ENCODE data around the gene FSTL5.

The FSTL5 gene

DNA sequence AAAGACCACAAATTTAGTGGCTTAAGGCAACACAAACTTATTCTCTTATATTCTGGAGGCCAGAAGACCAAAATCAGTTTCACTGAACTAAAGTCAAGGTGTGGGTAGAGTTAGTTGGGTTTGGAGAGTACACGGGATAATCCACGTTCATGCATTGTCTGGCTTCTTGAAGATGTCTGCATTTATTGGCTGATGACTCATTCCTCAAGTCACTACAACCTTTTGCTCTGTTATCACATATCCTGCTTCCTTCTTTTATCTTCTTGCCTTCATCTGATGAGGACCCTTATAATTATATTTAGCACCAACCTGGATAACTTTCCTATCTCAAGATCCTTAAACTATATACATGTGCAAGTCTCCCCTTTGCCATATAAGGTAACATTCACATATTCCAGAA is 590.0 kb downstream of the FSTL5 start:
- DNase-seq = no peak

DNA sequence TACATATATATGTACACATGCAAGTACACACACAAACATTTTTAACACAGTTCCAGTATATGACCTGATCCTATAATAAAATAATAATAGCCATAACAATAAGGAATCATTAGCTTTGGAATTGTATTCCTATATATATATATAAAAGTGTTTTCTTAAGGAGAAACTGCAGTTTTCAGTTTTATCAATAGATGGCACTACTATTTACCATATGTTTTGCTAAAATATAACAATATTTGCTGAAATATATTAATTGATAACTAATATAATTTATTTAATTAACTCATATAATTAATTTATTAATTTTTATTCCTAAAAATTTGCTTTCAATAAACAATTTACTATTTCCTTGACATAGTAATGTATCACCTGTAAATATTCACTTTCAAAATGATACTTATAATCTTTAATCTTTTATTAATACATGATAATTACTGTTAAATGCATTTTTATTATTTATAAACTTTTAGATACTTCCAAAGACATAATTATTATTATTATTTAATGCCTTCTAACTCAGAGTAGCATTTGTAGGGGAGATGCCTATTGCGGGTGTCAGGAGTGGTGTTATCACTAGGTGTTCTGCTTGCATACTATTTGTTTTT is 599.5 kb downstream of the FSTL5 start:
- no peak for DNase-seq

DNA sequence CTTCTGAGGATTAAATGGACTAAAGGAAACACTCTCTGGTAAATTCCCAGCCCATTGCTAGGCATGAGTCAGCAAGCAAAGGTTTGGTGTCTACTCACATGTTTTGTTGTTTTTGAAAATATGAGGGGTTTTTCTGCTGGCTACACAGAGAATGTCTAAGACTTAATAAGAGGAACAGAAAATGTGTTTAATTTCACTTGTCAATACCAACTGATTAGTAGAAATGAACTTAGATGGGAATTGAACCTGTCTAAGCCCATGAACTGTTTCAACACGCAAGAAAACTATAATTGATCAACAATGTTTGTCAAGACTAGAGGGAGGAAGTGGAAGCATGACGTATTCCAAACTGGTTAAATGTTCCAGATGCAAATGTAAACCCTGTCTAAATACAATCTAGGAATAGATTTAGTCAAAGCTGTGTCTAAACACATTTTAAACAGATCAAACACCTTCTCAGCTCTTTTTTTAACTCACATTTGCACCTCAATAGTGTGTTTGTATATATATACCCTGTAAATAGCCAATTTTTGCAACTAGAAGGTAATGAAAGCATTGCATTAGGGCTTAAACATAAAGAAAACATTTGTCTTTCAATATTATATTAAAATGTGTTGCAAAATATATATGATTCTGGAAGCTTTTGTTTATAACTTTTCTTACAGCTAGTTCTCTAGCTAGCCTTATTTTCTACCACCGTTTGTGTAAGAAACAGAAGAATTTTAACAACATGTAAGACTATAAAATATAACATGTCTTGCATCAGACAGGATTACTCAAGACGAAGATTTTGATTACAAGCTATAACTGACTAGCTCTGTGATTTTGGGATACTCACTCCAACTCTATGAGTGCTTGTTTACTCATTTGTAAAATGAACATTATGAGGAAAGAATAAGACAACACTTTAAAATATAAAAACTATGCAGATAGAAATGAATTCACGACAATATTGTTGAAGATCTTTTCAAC is 607.8 kb downstream of the FSTL5 start:
- DNase-seq = no peak

DNA sequence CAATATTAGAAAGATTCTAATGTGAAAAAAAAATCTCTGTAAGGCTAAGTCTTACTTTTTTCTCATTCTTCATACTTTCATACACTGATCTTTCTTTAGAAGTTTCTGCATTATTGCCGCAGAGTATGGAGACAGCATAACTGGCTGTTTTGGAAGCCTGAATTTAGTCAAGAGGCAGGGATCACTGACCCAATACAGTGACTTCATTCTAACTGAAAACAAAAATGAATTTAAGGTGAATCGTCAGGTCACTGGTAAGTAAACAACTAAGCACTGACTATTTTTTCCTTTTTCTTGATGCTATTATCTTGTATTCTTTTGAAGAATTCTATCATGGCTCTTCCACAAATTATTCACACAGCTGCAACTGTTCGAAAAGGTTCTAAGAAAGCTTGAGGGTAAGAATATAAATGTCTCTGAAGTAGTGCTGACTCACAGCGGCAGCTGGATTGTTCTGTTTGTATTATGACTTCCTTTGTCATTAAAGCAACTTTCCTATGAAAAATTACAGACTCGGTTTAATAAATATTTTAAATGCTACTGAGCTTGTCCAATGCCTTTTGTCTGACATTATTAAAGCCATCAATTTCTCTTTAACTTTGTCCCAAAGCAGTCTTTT is 609.3 kb downstream of the FSTL5 start:
- no peak for DNase-seq

DNA sequence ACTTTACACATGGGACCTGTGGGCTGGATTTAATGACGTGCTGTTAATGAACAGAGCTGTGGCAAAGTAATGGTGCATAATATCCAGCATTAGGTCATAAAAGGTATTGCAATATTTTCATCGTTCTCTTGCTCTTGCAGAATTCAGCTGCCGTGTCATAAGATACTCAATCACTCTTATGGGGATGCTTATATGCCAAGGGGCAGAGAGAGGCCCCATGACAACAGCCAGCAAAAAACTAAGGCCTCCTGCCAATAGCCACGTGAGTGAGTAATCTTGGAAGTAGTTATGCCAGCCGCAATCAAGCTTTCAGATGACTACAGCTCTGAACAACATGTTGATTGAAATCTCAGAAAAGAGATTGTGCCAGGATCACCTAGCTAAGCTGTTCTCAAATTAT is 616.9 kb downstream of the FSTL5 start:
- DNase-seq = no peak

DNA sequence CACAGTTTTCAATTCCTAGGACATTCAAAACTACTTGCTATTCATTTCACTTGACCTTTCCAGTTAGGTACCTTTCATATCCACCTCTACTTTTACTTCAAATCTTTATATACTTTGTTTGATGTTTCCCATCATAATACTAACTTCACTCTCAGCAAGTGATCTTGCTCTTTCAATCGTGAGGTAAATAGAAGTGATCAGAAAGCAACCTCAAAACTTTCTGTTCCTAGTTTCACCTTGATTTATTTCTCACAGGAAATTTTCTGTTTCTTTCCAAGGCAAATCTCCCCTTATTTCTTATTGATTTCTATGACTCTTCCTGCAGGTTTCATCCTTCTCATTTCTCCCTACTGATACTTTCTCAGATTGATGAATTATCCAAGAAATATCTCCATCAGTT is 623.5 kb downstream of the FSTL5 start:
- no peak for DNase-seq

DNA sequence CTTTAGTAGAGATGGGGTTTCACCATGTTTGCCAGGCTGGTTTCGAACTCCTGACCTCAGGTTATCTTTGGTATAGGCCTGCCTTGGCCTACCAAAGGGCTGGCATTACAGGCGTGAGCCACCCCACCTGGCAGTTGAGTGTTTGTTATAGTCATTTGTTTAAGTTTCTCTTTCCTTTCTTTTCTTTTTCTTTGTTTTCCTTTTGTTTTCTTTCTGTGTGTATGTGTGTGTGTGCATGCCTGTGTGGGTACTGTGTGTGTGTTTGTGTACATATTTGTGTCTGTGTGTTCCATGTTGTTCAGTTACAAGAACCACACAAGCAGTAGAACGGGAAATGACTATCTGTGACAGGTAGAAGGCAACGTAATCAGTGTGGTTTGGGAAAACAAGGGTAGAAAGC is 624.9 kb downstream of the FSTL5 start:
- no peak for DNase-seq

DNA sequence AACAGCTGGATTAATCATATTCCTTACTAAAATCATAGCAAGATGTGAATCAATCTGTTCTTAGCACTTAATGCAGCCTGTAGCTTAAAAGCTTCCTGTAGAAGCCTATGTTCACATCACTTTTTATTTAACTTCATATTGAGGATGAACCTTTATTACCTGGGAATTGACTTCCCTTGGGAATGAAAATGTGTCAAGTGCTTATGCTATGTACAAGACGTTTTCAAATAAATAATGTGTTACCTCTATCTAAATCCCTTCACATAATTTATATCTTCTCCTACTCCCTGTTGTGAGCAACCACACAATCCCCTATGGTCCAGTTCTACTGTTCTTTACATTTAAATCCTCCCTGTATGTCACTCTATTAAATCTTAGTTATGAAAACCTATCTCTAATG is 633.1 kb downstream of the FSTL5 start:
- no peak for DNase-seq

DNA sequence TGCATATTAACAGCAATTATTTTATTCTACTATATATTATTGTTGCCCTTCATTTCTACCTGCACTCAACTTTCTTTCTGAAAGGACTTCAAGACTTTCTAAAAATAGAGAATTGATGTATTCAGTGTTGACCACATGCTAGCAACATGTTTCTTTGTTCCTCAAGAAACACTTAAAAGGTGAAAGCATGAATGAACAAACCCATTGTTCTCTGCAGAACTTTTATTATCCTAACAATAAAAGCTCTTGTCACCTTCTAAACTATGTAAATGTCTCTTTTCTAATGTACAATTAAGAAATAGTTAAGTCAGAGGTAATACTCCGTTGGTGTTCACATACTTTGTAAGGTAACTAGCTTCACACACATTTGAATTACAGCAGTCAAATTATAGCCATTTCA is 638.7 kb downstream of the FSTL5 start:
- DNase-seq = no peak

DNA sequence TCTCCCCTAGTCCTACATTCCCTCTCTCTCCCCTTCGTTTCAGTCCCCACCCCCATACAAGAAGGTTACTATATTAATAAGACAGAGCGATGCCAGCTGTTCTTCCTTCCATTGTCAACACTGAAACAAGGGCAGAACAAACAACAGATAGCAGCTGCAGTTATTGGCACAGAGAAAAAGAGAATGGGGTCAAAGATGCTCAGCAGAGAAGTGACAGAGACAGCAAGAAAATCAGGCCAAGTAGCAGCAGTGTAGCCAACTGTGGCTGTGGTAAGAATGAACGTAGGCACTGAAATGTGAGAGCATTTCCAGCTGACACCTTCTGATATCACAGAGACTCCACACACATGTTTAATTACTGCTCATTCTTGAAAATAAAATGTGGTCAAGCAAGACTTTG is 641.8 kb downstream of the FSTL5 start:
- no peak for DNase-seq

DNA sequence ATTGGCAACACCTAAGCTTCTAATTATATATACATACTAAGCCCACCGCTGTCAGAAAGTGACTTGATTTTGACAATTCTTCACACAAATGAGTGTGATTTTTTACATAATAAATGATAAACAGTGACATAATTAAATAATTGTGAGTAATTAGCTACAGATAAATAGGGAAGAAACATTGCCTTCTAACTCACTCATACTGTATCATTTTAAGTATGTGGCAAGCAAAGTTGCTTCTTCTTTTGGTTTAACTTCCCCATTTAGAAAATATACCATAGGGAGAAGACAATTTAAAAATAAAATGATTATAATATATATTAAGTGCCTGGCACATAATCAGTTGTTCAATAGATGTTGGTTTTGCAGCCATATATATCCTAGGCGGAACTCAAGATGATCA is 644.2 kb downstream of the FSTL5 start:
- no peak for DNase-seq

DNA sequence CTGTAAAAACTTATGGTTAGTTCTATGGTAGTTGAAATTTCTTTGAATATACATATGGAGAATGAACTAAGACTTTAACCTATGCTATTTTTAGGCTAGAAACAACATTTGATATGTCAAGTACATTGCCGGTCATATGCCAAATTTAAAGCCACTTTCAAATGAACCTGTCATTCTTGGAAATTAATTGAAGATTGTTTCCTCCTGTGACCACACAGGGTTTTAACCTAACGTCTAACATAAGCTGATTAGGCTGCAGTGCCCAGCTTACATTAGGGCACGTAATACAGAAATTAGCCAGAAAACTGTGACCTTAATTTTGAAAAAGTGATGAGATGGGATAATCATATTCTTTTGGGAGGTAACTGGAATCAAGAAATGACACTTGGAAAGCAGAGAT is 645.9 kb downstream of the FSTL5 start:
- DNase-seq = no peak

DNA sequence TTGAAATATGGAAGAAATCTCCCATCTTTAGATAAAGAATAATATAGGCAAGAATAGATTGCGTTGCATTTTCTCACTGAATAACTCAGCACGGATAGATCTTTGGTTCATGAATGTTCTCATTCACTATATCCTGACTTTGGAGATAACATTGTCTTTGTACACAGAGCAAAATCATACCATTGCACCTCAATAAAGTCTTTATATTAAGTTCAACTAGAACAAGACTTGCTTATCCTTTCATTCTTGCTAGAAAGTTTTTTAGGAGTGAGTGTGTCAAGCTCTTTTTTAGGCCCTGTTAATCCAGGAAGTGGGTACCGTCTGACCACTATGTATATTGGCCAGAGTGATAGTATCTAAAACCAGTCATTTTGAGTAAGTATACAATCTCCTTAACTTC is 658.7 kb downstream of the FSTL5 start:
- no peak for DNase-seq

DNA sequence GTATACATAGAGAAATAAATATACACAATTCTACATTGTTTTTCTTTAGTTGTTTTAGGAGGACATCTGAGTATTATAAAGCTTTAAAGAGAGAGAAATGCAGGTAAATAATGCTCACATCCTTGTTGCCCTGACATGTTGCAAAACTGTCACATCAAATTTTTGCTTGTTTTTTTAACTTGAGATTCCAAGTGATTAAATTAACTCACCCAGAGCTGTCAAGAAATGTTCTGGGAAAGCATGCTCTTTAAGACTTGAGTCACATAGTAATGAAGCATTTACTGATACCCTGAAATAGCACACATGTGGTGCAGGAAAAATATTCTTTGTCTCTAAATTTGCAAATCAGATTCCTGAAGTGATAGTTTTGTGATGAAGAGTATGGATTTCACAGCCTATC is 665.6 kb downstream of the FSTL5 start:
- no peak for DNase-seq

DNA sequence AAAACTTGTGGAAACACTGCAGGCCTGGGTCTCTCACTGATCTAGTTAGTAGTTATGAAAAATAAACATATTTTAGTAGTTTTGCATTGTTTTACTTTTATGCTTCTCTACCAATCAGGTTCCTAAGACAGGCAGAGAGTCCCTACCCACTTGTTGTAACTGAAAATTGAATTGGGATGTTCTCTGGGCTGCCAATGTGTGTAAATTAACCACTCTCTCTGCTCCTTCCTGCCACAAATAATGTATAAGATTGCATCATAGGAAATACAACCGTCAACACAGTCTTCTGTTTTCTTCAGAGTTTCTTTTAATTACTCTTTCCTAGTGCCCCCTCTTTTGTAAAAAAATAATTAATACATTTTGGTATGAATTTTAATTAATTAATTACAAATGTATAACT is 677.3 kb downstream of the FSTL5 start:
- no peak for DNase-seq

DNA sequence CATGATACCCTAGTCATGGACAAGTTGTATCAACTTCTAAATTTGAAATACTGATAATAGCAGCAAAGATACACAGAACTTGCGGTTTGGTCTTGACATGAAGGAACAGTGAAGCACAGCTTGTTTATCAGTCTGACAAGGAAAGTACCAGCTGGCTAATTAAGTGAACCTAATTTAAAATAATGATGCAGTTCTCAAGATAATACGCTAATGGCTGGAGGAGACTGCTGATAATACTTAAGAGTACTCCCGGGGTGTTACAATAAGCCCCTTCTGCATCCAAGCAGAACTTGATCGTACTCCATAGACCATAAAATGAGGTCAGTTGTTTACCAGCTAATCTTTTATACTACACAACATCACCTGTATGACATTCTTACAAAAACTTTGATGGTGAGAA is 697.5 kb downstream of the FSTL5 start:
- no peak for DNase-seq

DNA sequence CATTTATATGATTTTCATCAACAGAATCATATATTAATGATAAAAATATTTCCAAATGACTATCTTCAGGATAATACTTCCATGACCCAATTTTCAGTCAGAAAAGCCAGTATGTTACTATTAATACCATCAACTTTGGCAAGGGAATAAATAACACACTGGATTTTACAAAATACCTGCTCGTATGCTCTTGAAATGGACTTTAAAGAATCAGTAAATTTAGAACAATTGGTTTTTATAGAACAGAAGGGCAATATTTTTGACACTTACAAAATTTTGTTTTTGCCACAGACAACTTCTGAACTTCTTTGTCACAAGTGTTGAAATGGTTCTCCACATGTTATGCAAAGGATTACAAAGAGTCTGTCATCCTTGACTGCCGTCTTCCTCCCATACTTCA is 700.4 kb downstream of the FSTL5 start:
- no peak for DNase-seq

DNA sequence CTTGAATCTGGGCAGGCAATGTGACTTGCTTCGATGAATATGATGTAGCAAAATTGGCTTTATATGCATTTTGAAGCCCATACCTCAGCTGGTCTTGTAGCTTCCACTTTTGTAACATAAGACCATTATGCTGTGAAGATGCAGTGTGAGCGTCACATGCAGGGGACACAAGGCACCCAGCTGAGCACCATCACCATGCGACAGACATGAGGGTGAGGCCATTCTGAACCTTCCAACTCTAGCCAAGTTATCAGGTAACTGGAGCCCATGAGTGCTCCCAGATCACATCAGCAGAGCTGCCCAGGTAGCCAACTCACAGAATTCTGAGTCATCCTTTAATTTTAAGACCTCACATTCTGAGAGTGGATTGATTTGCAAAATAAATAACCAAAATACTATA is 705.9 kb downstream of the FSTL5 start:
- DNase-seq = no peak

DNA sequence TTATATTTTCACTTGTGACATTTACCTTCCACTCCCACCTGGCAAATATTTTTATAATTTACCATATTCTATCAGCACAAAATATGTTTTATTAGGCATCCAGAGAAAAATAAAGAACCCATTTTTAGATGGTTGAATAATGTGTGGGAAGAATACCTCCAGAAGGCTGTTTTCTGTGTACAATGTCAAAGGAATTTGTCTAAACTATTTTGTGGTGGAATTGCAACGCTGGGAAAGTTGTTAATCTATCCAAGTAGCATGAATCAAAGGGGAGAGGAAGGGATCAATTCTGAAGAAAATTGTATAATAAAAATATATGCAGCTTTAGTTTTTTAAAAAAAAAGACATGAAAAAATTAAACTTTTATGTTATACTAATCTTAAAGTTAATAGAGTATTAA is 706.5 kb downstream of the FSTL5 start:
- DNase-seq = no peak

DNA sequence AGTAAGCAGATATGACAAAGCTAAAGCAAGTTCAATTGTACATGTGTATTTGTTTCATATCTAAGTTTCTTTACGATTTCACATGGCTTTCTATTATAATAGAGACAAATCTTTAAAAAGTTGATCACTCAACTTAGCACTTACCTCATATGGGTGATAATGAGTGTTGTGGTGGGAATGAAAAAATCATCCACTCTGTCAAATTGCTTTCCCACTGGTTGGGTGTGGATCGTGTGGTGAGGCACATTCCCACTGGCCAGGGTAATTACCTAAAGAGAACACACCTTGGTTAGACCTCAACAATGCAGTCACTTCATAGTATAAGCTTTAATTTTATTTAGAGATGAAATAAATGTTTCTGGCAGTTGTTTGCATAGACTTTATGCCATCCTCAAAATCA is 708.9 kb downstream of the FSTL5 start:
- DNase-seq = no peak

DNA sequence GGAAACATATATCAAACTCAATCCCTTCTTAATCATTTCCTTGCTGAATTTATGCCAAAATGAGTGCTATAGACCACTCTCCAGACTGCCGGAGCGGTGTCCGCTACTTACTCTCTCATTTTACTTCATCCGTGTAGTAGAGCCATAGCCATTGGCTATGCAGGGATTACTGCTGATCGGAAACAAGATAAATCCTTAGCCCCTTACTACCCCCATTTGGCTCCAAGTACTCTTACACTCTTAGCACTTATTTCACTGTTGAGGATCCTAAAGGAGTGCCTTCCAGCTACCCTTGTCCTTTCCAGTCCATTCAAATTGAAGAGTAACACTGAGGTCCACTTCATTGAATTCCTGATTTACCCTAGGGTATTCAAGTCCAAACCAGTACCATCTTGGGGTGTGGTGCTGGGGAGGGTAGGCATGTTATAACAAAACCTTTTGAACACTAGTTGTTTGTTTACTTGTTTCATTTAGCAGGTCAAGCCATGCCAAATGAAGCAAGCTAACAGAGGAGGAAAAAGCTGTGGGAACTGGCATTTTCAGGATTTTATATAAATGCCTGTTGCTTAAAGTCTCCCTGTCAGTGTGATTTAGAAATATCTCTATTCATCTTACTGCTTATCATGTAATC is 715.1 kb downstream of the FSTL5 start:
- no peak for DNase-seq

DNA sequence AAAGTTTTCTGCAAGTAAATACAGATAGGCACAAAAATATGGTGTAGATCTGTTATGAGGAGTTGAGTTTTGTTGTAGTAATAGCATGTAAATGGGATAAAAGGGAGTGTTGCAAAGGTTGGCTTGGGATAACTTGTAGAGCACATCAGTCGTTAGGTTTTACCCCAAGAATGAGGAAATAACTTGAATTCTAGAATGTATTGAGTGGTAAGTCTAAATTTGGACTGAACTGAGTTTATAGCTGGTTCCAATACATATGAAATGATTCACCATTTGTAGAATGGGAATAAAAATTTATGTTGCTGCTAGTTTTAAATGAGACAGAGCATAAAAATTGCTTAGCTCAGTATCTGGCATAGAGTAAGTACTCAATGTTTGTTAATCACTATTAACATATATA is 719.2 kb downstream of the FSTL5 start:
- DNase-seq = no peak

DNA sequence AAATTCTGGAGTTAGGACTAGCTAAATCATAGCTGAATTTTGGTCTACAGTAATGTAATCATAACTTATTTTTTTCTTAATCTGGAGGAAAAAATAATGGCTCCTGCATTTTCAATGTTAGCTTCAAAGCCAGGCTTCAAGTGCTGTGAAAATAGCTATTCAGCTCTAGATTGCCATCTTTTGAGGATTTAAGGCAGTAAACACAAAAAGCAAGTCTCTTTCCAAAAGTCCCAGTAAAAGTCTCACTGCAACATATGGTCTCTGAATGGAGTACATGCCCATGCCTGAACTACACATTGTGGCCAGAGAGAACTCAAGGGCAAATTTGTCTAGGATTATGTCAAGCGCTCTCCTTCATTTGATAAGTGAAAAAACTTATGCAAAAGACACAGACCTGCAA is 720.9 kb downstream of the FSTL5 start:
- DNase-seq = no peak

DNA sequence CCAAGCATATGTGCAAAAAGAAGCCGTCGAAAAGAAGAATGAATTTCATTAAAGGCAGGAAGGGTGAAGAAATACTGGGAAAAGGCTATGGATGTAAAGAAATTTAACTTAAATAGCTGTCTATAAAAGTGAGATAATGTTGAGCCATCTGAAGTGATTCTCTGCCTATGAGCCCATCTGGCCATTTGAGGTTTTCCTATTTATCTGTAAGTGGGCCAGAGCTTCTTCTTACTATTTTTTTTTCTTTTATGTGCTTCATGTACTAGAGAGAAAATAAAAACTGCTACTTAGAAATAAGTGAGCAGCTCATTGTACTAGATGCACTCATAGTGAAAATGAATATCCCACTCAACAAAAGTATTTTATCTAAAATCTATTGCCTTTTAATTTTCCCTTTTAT is 725.7 kb downstream of the FSTL5 start:
- no peak for DNase-seq

Measured in stimulated activated CD4-positive, alpha-beta T cell treated with anti-CD3 and anti-CD28 coated beads, Interleukin-4, amount 100 ng/mL, for 24 hours (primary cell).